Measurements from ENCODE around the gene ASTN2. TPM values are rescaled to one million over a fixed set of nuclear protein-coding genes. Genes with fewer than 3 reads are reported as not detected.

ASTN2 gene
- total RNA-seq, 4 donors from 2014 or later: 4.0 to 7.0 (median 4.9) TPM

GRCh38 chr9:116468793-116469527 is 945.9 kb downstream of the ASTN2 start:
- WGBS, 2 donors (ENCODE audit: low coverage in 1 of 2): 79 to 82% methylated on average over 8 of the region's 8 CpGs
- no peak overlapping the region for H3K4me3 ChIP-seq
- H3K27ac ChIP-seq: no peak overlapping the region
- H3K4me1 ChIP-seq: peaks cover 0 to 12% (median 0%) of the 10 kb centered on the region in 3 donors
- no peak for TF ChIP-seq EP300 (IDR thresholded peaks at IDR 0.05)
- TF ChIP-seq POLR2A (IDR thresholded peaks at IDR 0.05): no peak
- TF ChIP-seq POLR2AphosphoS5 (IDR thresholded peaks at IDR 0.05): no peak
- TF ChIP-seq CTCF (IDR thresholded peaks at IDR 0.05): no peak
- H3K9me3 ChIP-seq: no peaks in the 10 kb centered on the region
- no peaks in the 10 kb centered on the region for H3K27me3 ChIP-seq
- ATAC-seq: no peak
- no peaks in the 10 kb centered on the region for H3K36me3 ChIP-seq

GRCh38 chr9:116468369-116468768 is 946.5 kb downstream of the ASTN2 start:
- no peak overlapping the region for H3K27ac ChIP-seq
- no peak for ATAC-seq
- H3K36me3 ChIP-seq: no peaks in the 10 kb centered on the region
- H3K9me3 ChIP-seq: no peaks in the 10 kb centered on the region
- H3K4me1 ChIP-seq: peaks cover 0 to 12% (median 0%) of the 10 kb centered on the region in 3 donors
- no peaks in the 10 kb centered on the region for H3K27me3 ChIP-seq
- TF ChIP-seq POLR2AphosphoS5 (IDR thresholded peaks at IDR 0.05): no peak
- TF ChIP-seq POLR2A (IDR thresholded peaks at IDR 0.05): no peak
- TF ChIP-seq EP300 (IDR thresholded peaks at IDR 0.05): no peak
- no peak overlapping the region for H3K4me3 ChIP-seq
- WGBS, 2 donors (ENCODE audit: low coverage in 1 of 2): 78 to 83% methylated on average over 1 of the region's 1 CpG

DNA sequence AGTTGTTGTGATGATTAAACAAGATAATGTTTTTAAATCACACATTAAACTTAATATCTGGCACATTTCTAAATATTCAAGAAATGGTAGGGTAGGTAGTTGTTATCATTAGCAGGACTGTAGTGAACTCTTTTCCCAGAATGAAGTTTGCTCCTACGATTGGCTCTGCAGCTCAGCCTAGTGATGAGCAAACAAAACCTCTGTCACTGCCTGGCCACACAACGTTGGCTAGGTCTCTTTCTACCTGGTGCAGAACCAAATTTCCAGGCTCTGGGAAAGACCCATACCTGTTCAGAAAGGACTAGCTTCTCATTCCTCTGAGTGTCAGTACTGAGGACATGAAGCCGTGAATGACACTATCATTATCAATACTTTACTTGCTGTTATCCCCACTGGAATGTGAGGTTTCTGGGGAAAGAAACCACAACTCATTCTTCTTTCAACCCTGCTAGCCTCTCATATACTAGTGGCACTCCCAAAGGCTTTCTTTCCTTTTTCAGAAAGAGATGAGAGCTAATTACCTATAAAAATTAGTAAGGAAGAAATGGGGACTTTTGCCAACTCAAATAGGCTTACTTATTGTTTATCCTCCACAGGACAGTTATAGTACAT is 947.0 kb downstream of the ASTN2 start:
- H3K4me1 ChIP-seq: peaks cover 0 to 12% (median 0%) of the 10 kb centered on the region in 3 donors
- no peak for ATAC-seq
- no peaks in the 10 kb centered on the region for H3K36me3 ChIP-seq
- H3K27me3 ChIP-seq: no peaks in the 10 kb centered on the region
- no peak overlapping the region for H3K4me3 ChIP-seq
- no peak overlapping the region for H3K27ac ChIP-seq
- no peak for TF ChIP-seq CTCF (IDR thresholded peaks at IDR 0.05)
- no peaks in the 10 kb centered on the region for H3K9me3 ChIP-seq
- 76 to 79% methylated on average over 3 of the region's 3 CpGs for WGBS, 2 donors (ENCODE audit: low coverage in 1 of 2)

- WGBS, 2 donors (ENCODE audit: low coverage in 1 of 2): 69 to 79% methylated on average over 5 of the region's 5 CpGs
- no peak for ATAC-seq
- TF ChIP-seq POLR2A (IDR thresholded peaks at IDR 0.05): no peak
- no peak for TF ChIP-seq EP300 (IDR thresholded peaks at IDR 0.05)
- no peak for TF ChIP-seq CTCF (IDR thresholded peaks at IDR 0.05)
- no peak for TF ChIP-seq POLR2AphosphoS5 (IDR thresholded peaks at IDR 0.05)
Measured at GRCh38 chr9:116466271-116467235, 948.3 kb downstream of the ASTN2 start.

GRCh38 chr9:116465576-116466270 is 949.1 kb downstream of the ASTN2 start:
- no peak for ATAC-seq
- Histone ChIP-seq H3K27ac (no peak overlapping the region), H3K4me3 (no peak overlapping the region), H3K4me1 (no peaks in the 10 kb centered on the region), H3K9me3 (no peaks in the 10 kb centered on the region), H3K27me3 (no peaks in the 10 kb centered on the region), H3K36me3 (no peaks in the 10 kb centered on the region)
- TF ChIP-seq POLR2AphosphoS5 (IDR thresholded peaks at IDR 0.05) (no peak), CTCF (IDR thresholded peaks at IDR 0.05) (no peak)
- 77 to 86% methylated on average over 6 to 9 of the region's 9 CpGs for WGBS, 2 donors (ENCODE audit: low coverage in 1 of 2)

More at GRCh38 chr9:116466271-116467235, 948.3 kb downstream of the ASTN2 start:
- H3K4me3 ChIP-seq: no peak overlapping the region
- H3K9me3 ChIP-seq: no peaks in the 10 kb centered on the region
- peaks cover 0 to 5% (median 0%) of the 10 kb centered on the region in 3 donors for H3K4me1 ChIP-seq
- no peak overlapping the region for H3K27ac ChIP-seq
- H3K27me3 ChIP-seq: no peaks in the 10 kb centered on the region
- no peaks in the 10 kb centered on the region for H3K36me3 ChIP-seq
